ENCODE measurements around the gene TMEM79.
"Not testable (repeated sequence)": the region's sequence is repeated elsewhere in the genome, so short reads cannot be mapped to it uniquely, and the experiment has no call there.

DNA sequence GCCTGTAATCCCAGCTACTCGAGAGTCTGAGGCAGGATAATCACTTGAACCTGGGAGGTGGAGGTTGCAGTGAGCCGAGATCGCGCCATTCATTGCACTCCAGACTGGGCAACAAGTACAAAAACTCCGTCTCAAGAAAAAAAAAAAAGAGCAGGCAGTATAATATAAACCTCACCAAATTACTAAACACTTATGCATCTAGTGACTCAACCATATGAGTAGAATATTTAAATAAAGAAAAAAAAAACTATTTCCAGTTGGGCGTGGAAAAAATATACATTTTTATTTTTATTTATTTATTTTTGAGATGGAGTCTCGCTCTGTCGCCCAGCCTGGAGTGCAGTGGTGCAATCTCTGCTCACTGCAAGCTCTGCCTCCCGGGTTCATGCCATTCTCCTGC, 39.1 kb downstream of the TMEM79 start:
- not testable (repeated sequence) for TF ChIP-seq CTCF, POLR2A, EP300 (IDR thresholded peaks at IDR 0.05)
